Activated CD4-positive, alpha-beta T cell treated with anti-CD3 and anti-CD28 coated beads, Interleukin-2, amount 50 U/mL, for 4 hours (primary cell): ENCODE data around the gene DMRT3.

ENCODE experiments used
- DNase-seq, 2 experiments: peaks; one replicate each; pipeline ENCODE4 v3.0.0-alpha.2; 2020

Gene DMRT3, protein sequence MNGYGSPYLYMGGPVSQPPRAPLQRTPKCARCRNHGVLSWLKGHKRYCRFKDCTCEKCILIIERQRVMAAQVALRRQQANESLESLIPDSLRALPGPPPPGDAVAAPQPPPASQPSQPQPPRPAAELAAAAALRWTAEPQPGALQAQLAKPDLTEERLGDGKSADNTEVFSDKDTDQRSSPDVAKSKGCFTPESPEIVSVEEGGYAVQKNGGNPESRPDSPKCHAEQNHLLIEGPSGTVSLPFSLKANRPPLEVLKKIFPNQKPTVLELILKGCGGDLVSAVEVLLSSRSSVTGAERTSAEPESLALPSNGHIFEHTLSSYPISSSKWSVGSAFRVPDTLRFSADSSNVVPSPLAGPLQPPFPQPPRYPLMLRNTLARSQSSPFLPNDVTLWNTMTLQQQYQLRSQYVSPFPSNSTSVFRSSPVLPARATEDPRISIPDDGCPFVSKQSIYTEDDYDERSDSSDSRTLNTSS

DNA sequence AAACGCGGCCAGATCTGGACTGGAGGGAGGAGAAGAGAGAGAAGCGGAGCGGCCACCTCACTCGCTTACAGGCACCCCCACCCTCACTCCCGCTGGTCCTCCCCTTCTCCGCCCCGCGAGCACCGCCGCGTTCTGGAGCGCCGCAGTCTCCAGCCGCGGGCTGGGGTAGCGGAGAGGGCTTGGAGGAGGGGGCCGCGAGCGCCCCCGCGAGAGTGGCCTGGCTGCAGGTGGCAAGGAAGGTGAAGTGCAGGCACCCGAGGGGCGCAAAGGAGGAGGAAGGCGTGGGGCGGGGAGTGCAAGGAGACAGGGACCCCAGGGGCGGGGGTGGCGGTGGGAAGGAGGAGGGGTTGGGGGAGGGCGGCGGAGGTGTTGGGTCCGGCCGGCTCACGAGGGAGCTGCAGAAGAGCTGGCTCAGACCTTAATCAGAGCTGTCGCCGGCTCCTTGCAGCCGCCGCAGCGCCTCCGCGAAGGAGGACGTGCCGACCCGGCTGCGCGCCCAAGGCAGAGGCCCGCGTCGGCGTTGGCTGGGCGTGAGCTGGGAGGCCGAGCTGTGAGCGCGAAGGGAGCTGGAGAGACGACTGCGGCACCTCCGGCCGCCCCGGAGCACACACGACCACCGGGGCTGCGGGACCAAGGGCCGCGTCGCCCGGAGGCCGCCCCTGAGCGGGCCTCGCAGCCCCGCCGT is at the start of gene DMRT3:
Gene DMRT3 (plus strand): TSS at position 398 of the 685 bp plus-strand sequence. CDS start 347 bp downstream, outside the sequence.
- DNase-seq, result no peak

DNA sequence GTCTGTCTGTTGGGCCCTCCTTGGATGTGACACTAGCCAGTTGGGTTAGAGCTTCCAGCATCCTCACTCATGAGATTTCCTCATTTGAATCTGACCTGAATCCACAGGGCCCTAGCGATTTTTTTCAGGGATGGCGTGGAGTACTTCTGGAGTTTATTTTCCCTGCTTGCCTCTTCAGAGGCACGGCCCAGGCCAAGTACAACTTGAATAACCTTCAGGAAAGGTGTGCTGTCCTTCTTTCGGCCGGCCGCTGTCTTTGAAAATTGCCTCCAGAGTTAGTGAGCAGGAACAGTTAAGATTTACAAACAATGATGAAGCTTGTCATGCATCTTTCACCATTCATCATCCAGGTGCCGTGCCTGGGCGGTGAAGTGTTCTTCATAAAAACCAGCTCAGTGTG is 49.5 kb upstream of the DMRT3 start:
- no peak for DNase-seq

DNA sequence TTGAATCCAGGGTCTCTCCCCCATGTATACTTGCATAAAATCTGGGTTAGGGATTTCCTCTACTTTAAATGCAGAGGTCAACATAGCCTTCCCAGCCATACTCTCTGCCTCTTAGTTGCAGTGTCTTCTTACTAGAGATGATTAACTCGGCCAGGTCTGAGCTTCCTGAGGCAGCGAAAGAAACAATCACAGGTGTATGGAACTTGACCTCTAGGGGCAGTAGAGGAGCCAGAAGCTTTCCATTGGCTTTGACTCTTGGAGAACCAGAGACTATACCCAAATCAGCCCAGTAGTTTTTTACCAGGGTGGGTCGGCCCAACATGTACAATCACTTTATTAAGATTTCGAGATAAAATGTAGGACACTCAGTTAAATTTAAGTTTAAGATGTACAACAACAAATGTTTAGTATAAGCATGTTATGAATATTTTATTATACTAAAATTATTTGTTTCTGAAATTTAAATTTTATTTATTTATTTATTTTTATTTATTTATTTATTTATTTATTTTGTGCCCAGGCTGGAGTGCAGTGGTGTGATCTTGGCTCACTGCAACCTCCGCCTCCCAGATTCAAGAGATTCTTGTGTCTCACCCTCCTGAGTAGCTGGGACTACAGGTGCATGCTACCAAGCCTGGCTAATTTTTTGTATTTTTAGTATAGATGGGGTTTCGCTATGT is 48.0 kb upstream of the DMRT3 start:
- no peak for DNase-seq

DNA sequence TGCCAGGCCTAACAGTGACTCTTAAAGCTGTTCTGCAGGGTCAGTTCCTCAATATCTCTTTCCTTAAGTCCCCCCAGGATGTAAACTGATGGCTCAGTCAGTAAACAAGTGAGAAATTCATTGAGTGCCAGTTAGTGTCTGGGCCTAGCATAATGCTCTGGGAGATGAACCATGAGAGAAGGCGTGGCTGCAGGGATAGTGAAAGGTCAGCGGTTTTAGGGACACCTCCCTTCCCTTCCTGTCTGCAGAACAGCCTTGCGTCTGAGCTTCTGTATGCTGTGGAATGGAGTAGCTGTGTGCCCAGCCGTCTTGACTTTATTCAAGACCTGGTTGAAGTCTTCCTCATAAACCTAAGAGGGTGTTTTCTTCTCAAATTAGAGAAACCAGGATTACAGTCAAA is 46.7 kb upstream of the DMRT3 start:
- no peak for DNase-seq

DNA sequence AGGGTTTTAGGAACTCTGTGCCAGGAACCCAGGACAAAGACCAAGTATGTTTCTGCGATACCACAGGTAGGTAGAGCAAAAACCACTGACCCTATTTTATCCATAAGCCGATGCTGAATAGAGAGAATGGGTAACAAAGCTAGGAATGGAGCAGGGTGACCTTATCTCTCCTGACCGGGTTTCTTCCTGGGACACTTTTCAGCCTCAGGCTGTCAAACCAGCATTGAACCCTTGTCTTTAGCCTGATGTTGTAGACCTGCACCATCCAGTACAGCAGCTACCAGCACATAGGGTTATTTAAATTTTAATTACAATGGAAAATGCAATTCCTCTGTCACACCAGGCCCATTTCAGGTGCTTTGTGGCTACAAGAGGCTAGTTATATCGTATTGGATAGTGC is 43.1 kb upstream of the DMRT3 start:
- no peak for DNase-seq

DNA sequence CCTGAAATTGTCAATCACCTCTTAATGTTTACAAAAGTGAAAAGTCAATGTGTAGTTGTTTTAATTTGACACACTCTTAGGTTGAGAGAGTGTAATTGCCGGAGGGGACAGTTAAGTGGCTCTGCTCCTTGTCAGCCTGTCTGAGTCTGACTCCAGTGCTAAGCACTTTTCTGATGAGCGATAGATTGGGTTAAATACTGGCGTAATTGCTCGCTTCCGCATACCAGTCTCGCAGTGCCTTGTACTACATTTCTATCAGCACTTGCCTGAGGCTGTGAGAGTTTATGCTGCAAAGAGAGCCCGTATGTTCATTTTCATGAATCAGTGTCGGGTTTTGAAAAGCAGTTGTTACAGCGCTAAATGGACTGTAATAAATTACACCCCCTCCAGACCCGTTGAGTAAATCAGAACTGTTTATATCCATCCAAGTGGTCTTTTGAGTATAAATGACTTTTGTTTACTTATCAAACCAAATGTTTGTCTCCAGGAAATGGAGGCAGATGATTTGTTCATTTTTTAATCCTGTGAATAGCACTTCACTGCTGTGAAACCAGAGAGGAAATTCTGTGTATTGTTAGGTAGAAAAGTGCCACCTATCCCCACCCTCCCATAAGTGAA is 41.0 kb upstream of the DMRT3 start:
- DNase-seq, result no peak

DNA sequence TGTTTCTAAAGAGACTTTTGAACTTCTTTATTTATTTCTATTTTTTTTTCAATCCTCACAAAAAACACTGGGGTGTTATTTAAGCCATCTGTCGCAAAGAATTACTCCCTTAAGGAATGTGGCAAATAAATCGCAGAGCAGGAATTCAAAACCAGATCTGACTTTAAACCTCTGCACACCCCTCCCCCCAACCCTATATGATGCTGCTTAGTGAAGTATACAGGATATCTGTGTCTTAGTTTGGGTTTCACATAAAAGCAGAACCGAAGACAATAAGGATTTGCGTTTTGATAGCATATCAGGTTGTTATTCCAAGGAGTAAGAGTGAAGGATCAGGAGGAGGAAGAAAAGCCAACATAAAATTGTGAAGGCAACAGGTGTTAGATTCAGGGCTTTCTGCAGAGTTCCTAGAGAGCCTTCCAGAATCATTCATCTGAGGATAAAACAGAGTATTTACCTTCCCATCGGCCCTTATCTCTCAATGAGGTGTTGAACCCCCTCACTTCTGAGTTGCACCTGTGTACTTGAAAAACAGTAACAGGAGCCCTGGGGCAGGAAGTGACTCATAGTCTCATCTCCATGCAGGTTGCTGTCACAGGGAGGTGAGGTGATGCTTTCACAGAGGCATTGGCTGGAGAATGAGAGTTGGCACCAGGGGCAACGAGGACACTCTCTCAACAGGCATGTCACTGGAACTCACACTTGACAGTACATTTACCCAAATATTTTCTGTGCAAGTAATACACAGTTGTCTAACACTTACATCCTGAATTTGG is 33.5 kb upstream of the DMRT3 start:
- no peak for DNase-seq

DNA sequence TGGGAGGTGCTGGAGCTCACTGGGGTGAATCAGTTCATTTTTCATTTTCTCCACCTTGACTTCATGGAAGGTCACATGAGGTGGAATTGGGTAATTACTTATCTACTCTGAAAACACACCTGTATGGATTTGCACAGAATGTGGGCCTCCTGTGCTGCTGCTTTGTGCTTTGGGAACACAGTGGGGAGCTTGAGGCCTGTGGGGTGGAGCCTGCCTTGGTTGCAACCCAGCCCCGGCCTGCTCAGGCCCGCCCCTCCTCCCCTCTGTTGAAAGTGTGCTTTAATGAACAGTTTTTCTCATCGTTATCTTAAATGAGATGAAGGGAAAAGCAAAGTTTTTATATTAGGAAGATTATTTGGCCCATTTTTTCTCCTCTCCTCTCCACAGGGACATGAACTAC is 28.5 kb upstream of the DMRT3 start:
- no peak for DNase-seq

DNA sequence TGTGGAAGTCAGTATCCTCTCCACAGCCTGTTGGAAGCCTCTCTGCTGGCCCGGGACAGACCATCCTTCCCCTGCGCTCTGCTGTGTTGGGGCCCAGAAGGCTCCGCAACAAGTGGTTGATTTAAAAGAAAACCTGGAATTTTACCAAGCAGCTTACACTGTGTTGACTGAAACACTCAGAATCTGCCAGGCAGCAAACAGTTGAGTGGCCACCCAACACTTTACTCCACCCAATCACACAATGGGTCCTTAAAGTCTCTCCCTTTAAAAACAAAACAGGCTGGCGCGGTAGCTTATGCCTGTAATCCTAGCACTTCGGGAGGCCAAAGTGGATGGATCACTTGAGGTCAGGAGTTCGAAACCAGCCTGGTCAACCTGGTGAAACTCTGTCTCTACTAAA is 28.0 kb upstream of the DMRT3 start:
- no peak for DNase-seq

DNA sequence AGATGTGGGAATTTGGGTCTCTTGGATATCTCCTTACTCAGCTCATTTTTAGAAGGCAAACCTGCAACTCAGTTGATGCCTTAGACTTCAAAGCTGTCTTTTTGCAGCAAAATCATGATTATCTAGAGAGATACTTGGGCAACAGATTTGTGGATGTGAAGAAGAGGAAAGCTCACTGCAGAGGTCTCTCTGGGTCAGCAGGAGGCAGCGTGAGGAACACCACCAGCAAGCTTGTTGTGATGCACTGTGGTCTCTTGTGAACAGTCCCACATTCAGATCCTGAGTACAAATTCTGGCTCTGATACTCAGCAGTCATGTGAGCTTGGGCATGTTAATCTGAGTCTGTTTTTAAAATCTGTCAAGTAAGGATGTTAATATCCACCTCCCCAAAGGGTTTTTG is 26.3 kb upstream of the DMRT3 start:
- DNase-seq, result no peak

DNA sequence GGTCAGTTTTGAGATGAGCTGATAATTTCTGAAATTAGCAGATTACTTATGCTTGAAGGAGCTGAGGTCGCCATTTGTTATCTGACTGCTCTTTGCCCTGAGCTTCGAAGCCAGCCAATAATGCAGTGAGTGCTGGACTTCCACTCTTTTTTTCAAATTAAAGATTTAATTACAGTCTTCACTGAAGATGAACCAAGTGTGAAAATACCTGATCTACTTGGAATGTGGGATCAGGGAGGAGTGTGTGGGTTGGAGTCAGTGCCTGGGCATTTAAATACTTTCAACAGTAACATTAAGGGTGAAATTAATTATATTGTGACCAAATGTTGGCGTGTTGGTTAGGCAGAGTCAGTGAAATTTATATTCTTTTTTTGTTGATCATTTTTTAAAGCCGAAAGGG is 23.9 kb upstream of the DMRT3 start:
- no peak for DNase-seq

DNA sequence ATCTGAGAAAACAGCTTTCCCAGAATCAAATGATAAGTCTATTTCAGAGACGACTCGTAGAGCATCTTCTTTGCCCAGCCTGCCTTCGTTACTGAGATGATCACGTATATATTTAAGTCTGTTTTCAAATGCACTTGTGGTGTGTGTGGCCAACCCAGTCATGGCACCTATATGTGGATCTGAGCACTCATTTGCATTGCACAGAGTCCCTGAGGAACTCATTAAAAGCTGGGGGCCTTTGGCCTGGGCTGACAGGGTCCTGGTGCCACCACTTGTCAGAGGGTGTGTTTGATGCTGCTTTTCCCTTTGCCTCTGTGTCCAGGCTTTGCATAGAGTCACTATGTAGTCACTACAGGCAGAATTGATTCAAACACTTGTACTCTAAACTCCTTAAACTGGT is 17.4 kb upstream of the DMRT3 start:
- no peak for DNase-seq

DNA sequence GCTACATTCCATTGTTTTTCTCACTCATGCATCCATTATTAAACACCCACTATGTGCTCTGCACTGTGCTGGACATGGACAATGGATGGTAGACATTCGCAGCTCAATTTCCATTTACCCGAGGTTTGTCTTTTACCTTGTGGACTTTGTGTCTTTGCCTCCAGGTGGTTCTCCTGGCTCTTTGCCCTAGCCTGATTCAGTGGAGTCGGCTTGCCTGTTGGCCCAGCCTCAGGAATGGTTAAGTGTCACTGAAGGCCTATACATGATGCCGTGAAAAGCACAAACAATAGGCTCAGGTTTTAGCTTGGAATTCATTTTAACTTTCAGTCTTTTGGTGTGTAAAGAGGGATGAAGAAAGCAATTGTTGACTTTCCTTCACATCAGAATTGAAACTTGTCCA is 16.5 kb upstream of the DMRT3 start:
- DNase-seq, result no peak

DNA sequence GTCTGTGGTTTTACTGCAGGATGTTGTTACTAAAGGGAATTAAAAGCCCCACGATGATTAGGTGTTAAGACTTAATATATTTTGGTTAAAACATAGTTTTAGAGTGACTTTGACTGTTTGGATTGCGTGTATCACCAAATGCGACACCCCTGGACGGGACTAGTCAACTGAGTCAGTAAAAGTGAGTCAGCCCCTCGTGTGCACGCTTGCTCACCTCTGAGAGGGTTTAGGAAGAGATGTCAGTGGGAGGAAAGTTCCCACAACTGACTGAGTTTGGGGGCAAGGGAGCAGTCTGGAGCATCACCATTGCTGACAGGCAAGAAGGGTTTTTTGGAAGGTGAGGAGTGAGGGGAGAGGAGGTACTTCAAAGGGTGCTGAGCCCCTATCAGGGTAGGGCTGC is 14.4 kb upstream of the DMRT3 start:
- no peak for DNase-seq

DNA sequence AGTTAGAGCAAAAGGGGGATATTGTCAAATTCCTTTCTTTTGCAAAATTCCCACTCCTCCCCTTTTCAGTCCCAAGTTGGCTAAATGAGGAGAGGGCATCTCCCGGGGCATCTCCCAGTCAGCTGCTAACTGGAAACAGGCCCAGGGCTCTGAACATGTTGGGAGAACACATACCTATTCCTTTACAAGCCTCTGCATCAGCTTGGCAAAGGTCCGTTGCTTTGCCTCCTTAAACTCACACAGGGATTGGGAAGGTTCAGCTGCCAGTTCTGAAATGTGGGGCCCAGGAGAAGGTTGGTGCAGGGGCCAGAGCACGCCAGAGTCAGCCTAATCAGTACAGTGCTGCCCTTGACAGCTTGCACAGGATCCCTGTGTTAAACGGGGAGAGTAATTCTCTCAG is 11.0 kb upstream of the DMRT3 start:
- no peak for DNase-seq

DNA sequence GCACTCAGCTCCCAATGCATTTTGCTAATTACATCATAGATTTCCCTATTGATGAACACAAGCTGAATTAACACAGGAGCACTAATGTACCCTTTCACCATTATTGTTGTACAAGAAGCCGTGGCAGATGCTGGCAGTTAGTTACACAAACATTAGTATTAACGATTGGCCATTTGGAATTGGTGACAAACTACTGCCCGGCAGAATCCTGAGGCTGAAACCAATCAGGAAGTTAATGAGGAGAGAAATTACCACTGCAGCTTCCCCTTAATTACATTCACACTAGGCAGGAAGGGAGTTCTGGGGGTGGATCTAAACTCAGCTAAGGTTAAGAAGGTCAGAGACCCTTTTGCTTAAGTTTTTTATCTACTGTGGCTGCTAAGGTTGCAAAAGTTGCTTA is 9.6 kb upstream of the DMRT3 start:
- DNase-seq, result no peak

DNA sequence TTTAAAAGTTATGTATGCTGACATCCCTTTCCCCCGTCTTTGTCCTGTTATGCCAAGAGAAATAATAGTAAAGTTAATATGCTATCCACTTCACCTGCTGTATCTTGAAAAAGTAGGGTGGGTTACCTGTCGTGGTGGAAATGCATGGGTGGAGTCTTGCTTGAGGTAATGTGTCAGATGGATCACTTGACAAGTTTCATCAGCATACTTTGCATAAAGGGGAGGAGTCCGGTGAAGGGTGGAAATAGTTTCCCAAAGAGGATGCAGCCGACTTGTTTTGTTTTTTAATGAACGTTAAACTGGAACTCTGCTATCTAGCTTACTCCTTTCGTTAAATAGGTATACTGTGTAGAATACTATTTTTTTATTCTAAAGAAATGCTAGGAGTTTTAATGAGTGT is 9.0 kb upstream of the DMRT3 start:
- DNase-seq, result no peak

DNA sequence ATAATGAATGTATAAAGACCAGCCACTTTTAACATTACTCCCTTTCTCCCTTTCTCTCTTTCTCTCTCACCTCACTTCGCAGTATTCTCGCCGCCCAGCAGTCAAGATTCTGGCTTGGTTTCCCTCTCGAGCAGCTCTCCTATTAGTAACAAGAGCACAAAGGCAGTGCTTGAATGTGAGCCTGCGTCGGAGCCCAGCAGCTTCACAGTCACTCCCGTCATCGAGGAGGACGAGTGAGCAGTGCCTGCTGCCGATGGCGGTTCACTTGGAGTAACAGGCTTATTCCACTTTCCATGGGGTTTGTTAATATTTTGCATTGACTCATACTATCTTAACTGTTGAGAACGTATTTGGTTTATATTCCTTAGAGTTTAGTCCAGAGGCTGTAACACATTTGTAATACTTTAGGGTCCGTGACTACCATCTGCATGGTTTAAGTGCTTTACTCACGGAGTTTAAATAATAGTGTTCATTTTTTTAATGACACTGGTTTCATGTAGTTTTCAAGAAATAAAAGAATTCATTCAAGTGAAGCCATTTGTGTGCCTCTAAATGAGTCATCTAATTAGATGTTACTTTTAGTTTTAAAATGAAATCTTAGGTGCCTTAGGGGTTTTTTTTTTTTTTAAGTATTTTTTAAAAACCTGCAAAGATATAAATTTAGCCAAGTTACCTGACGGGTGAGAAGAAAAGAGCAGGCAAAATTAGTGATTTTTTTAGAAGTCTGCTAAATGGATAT is 8.4 kb upstream of the DMRT3 start:
- no peak for DNase-seq

DNA sequence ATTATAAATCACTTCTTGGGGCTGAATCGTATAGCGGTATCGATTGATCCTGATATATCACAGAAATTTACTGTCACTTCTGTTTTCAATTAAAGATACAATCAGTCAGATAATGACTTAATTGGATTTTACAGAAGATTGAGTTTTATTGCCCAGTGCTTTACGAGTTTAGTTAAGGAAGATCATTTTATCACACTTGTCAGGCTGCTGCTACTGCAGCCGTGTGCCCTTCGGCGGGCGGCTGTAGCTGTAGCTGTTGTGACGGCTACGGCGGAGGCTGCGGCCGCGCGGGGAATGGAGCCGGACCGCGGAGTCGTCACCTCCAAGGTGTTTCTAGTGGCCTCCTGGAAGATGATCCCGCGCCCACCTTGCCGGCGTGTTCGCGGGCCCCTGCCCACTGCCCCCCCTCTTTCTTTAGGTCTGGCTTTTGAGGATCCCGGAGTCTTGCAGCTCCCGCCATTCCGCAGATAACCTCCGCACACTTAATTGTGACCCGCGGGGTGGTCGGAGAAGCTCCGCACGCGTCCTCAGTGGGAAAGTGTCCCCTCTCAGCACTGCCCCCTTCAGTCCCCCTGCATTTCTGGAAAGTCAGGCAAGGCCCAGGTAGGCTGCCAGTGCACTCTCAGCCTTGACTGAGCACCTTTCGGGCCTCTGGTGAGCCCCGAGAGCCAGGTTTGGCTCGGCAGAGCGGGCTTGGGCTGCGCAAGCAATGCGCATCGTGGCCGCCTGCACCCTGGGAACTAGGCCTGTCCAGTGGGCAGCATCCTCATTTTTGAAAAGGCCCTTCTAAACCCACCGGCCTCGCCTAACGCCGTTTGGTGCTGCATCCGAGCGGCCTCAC is 6.9 kb upstream of the DMRT3 start:
- no peak for DNase-seq

DNA sequence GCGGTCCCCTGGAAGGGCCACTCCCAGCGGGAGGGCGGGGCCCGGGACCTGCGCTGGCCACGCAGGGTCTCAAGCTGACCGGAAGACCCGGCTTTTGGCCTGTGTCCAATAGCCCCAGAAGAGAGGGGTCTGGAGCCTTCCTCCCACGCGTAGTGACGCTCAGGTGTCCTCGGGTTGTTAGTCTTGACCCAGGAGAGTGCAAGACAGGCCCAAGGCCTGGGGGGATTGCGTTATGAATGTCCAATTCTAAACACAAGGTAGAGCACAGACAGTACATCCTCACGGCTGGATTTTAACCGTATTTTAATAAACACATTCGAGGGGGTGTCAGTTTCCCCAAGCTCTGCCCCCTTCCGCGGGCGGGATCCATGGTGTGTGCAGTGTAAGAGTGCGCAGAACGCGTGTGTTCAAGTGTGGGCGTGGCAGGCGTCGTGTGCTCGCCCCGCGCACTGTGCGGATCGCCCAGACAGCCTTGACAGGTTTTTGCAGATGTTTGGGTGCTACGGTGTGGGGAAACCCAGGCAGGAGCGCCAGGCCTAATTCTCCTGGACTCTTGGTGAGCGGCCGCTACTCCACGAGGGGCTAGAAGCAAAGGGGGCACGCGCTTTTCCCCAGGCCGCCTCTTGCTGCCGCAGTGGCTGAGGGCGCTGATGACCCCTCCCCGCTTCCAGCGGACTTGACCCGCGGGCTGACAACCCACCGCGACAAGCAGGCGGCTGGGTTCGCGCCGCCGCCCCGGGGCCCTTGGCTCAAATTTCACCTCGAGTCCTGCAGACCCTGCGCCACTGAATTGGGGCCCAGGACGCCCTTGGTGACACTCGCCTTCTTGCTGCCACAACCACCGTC is 6.1 kb upstream of the DMRT3 start:
- no peak for DNase-seq
